ENCODE data around the gene AQP7.

The AQP7 gene

DNA sequence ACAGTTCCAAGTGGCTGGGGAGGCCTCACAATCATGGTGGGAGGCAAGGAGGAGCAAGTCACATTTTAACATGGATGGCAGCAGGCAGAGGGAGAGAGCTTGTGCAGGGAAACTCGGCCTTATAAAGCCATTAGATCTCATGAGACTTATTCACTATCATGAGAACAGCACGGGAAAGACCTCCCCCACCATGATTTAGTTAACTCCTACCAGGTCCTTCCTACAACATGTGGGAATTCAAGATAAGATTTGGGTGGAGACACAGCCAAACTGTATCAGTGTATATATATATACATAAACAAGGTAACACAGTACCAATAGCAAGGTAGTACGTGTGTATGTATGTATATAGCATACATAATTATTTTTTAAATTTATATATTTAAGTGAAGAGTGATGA is 61.2 kb downstream of the AQP7 start:
- no peak for ATAC-seq
- TF ChIP-seq GLIS3 (CRISPR knock-in tag; IDR thresholded peaks at IDR 0.05) (no peak), ZNF70 (CRISPR knock-in tag; IDR thresholded peaks at IDR 0.05) (no peak), ZFP3 (CRISPR knock-in tag; IDR thresholded peaks at IDR 0.05) (no peak), SNAI2 (CRISPR knock-in tag; IDR thresholded peaks at IDR 0.05) (no peak), POU6F1 (CRISPR knock-in tag; IDR thresholded peaks at IDR 0.05; ENCODE audit: borderline replicate concordance, low read depth) (no peak), RARB (CRISPR knock-in tag; IDR thresholded peaks at IDR 0.05) (no peak)

GRCh38 chr9:33340186-33340585 is 62.2 kb downstream of the AQP7 start:
- no peak for ATAC-seq
- TF ChIP-seq SNAI2 (CRISPR knock-in tag; IDR thresholded peaks at IDR 0.05) (no peak), TOX (CRISPR knock-in tag; IDR thresholded peaks at IDR 0.05; ENCODE audit: borderline replicate concordance) (no peak), TCF4 (CRISPR knock-in tag; IDR thresholded peaks at IDR 0.05; ENCODE audit: borderline replicate concordance) (no peak), RARB (CRISPR knock-in tag; IDR thresholded peaks at IDR 0.05) (no peak), PPARA (CRISPR knock-in tag; IDR thresholded peaks at IDR 0.05; ENCODE audit: borderline replicate concordance) (no peak), ZFP3 (CRISPR knock-in tag; IDR thresholded peaks at IDR 0.05) (no peak), ZNF8 (CRISPR knock-in tag; IDR thresholded peaks at IDR 0.05) (no peak), BACH2 (CRISPR knock-in tag; IDR thresholded peaks at IDR 0.05; ENCODE audit: borderline replicate concordance) (no peak), ZNF565 (CRISPR knock-in tag; conservative IDR thresholded peaks at IDR 0.05; ENCODE audit: low read depth) (no peak), ZFP30 (CRISPR knock-in tag; IDR thresholded peaks at IDR 0.05) (no peak), POU6F1 (CRISPR knock-in tag; IDR thresholded peaks at IDR 0.05; ENCODE audit: borderline replicate concordance, low read depth) (no peak)
